ENCODE results near the gene ANKRD66. TPM values are rescaled to one million over a fixed set of nuclear protein-coding genes. Genes with fewer than 3 reads are reported as not detected.
"Not testable (repeated sequence)": the region's sequence is repeated elsewhere in the genome, so short reads cannot be mapped to it uniquely, and the experiment has no call there.

The ANKRD66 gene
- total RNA-seq, 3 donors from 2014 or later, result not detected

DNA sequence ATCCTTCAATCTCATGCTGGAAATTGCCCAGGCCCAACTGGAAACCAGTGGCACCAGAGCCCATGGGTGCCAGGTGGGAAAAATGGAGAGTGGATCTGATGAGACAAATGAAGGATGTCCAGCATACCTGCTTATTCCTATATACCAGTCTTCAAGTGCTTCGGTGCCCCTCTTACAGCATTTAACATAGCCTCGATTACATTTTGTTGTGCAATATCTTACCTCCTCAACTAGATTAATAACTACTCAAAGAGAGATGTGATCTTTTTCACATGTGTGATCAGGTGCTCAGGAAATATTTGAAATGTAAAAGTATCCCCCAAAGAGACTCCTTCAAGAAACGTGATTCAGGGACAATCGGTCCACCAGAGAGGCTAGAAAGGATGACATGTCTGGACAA lies 4.8 kb upstream of the ANKRD66 start:
- no peak for ATAC-seq
- no peak overlapping the region for H3K4me3 Mint-ChIP-seq
- H3K27me3 Mint-ChIP-seq (ENCODE audit: low read depth), result peaks cover 18% of the 10 kb centered on the region
- H3K36me3 Mint-ChIP-seq (ENCODE audit: insufficient read depth), result no peaks in the 10 kb centered on the region
- no peak for DNase-seq
- H3K9me3 Mint-ChIP-seq, result no peaks in the 10 kb centered on the region
- H3K4me1 Mint-ChIP-seq (ENCODE audit: low read depth), result no peaks in the 10 kb centered on the region

DNA sequence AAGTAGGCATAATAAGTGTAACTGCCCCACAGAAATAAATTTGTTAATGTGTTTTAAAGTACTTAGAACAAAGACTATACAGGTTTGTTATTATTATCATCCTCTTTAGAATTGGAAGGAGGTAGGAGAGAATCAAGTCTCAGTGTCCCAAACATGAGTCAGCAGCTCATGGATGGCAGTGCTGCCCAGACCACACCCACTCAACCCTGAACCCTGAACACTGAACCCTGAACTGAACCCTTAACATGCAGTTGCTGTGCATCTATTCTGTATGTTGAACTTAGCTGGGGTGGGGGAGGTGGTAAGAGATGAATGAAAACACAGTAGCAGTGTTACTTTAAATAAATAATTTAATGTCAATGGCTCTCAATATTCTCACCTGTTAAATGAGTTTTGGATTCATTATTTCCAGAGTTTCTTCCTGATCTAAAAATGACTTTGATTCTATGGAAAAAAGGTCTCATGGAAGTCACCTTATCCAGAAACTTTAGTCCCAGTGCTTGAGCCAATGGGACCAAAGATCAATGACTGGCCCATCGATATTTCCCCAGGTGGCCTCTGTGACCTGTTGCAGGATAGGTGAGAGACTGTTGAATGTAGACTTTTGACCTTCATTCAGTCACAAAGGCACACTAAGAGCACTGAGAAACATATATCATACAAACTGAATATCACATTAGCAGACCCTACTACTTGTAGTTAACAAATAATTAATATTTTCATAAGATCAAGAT lies 3.1 kb upstream of the ANKRD66 start:
- Mint-ChIP-seq H3K9me3 (no peaks in the 10 kb centered on the region), H3K4me1 (ENCODE audit: low read depth) (no peaks in the 10 kb centered on the region), H3K4me3 (no peak overlapping the region), H3K36me3 (ENCODE audit: insufficient read depth) (no peaks in the 10 kb centered on the region), H3K27me3 (ENCODE audit: low read depth) (peaks cover 7% of the 10 kb centered on the region)
- no peak for ATAC-seq
- DNase-seq, result no peak

DNA sequence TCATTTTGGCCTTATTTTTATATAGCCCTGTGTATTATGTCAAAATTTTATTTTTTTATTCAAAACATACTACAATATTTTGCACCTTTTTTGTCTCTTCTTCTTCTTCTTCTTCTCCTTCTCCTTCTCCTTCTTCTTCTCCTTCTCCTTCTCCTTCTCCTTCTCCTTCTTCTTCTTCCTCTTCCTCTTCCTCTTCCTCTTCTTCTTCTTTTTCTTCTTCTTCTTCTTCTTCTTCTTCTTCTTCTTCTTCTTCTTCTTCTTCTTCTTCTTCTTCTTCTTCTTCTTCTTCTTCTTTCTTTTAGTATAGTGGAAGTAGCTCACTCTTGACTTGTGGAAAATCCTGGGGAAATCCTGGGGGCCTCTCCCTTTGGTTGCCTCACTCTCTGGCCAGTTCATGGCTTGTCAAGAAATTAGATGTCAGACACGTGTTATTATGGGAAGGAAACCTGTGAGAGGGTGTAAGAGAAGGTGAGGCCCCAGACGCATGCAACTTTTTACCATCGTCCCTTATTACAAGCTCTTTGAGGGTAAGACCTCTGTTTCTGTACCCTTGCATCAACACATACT lies 2.5 kb upstream of the ANKRD66 start:
- not testable (repeated sequence) for H3K36me3 Mint-ChIP-seq (ENCODE audit: insufficient read depth); H3K4me1 Mint-ChIP-seq (ENCODE audit: low read depth); DNase-seq

DNA sequence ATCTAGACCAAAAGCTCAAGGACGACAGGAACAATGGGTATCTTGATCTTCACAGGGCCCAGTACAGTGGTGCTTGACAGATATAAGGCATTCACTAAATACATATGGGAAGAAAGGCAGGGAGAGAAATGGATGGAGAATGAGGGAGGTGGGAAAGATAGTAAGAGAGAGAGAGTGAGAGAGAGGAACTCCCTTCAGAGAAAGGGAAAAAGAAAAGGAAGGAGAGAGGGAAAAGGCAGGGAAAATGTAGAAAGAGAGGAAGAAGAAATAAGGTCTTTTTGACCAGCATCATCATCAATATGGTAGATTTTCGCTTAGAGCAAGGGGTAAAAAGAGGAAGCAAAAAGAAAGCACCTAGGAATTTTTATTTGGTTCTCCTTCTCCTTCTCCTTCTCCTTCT lies 760 bp upstream of the ANKRD66 start:
- no peak for DNase-seq
- Mint-ChIP-seq H3K36me3 (ENCODE audit: insufficient read depth) (no peaks in the 10 kb centered on the region), H3K4me3 (no peak overlapping the region), H3K27me3 (ENCODE audit: low read depth) (peaks cover 7% of the 10 kb centered on the region), H3K4me1 (ENCODE audit: low read depth) (no peaks in the 10 kb centered on the region), H3K9me3 (no peaks in the 10 kb centered on the region)
- ATAC-seq, result no peak

More for the DNA sequence above, 2.5 kb upstream of the ANKRD66 start:
- not testable (repeated sequence) for H3K9me3 Mint-ChIP-seq; H3K27me3 Mint-ChIP-seq (ENCODE audit: low read depth); ATAC-seq; H3K4me3 Mint-ChIP-seq

DNA sequence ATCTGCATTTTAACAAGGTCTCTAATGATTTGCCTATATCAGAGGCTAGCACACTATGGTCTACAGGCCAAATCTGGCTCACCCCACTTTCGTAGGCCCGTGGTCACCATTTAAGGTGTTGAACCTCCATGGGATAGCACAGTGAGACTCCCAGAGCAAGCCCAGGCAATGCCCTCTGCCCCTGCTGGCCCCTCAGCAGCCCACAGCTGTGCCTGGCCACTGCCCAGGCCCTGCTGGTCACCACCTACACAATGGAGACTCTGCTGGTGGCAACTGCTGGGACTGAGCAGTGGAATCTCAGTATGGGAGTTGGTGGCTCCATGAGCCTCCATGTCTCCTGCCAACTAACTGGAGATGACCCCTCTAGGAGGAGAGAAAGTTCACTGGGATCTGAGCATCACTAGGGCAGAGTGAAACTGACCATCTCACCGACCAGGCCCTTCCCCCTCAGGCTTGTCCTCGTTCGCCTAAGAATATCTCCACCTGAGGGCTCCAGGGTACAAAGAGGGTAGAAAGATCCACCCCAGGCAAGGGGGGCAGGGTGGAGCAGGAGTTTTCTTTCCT lies 2.3 kb downstream of the ANKRD66 start:
- Mint-ChIP-seq H3K9me3 (no peaks in the 10 kb centered on the region), H3K27me3 (ENCODE audit: low read depth) (peaks cover 10% of the 10 kb centered on the region), H3K4me3 (no peak overlapping the region), H3K36me3 (ENCODE audit: insufficient read depth) (no peaks in the 10 kb centered on the region), H3K4me1 (ENCODE audit: low read depth) (no peaks in the 10 kb centered on the region)
- ATAC-seq, result no peak
- DNase-seq, result no peak

DNA sequence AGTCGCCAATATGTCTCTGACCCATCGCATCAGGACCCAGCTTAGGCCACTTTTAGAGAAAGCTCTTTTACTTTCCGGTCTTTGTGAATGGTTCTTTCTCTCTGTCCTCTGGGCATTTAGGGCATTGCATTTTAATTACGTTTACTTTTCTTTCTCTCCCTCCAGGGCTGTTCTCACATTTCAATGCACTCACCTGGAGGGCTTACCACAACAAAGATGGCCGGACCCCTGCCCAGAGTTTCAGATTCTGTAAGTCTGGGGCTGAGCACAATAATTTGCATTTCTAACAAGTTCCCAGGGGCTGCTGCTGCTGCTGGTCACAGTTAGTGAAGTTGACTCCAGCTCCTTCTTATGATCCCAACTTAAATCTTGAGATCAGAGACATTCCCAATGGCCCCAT lies 3.0 kb downstream of the ANKRD66 start:
- no peak for ATAC-seq
- Mint-ChIP-seq H3K36me3 (ENCODE audit: insufficient read depth) (no peaks in the 10 kb centered on the region), H3K4me1 (ENCODE audit: low read depth) (no peaks in the 10 kb centered on the region), H3K4me3 (no peak overlapping the region), H3K9me3 (no peaks in the 10 kb centered on the region), H3K27me3 (ENCODE audit: low read depth) (peaks cover 12% of the 10 kb centered on the region)
- DNase-seq, result no peak

DNA sequence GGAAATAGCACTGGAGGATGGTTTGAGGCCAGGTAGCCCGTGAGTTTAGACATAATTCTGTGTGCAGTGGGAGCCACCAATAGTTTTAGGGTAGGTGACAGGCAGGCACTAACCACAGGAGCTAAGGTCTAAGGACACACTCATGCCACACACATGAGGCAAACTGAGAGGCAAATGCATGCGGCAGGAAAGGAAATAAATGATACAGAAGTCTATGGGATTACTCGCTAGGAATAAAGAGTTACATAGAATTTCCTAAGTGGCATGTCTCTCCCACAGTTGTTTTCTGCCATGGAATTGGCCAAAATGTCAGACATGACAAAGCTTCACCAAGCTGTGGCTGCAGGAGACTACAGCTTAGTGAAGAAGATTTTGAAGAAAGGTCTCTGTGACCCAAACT lies 4.9 kb downstream of the ANKRD66 start:
- Mint-ChIP-seq H3K4me3 (no peak overlapping the region), H3K36me3 (ENCODE audit: insufficient read depth) (no peaks in the 10 kb centered on the region)
- ATAC-seq, result no peak

DNA sequence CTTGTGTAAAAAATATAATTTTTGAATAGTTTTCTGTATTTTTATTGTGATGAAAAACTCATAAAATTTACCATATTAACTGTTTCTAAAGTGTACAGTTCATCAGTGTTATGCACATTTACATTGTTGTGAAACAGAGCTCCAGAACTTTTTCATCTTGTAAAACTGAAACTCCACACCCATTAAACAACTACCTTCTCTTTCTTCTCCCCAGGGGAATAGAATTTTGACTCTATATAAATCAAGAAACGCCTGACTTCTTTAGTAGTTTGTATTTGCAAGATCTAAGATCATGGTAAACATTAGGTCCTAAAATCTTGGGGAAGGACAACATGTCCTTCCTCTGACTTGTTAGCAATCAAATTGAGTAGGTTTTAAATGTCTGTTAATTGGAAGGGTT lies 9.1 kb downstream of the ANKRD66 start:
- H3K4me3 Mint-ChIP-seq, result no peak overlapping the region
- peaks cover 10% of the 10 kb centered on the region for H3K27me3 Mint-ChIP-seq (ENCODE audit: low read depth)

More for the DNA sequence above, 4.9 kb downstream of the ANKRD66 start:
- Mint-ChIP-seq H3K4me1 (ENCODE audit: low read depth) (no peaks in the 10 kb centered on the region), H3K9me3 (no peaks in the 10 kb centered on the region), H3K27me3 (ENCODE audit: low read depth) (peaks cover 7% of the 10 kb centered on the region)
- no peak for DNase-seq

DNA sequence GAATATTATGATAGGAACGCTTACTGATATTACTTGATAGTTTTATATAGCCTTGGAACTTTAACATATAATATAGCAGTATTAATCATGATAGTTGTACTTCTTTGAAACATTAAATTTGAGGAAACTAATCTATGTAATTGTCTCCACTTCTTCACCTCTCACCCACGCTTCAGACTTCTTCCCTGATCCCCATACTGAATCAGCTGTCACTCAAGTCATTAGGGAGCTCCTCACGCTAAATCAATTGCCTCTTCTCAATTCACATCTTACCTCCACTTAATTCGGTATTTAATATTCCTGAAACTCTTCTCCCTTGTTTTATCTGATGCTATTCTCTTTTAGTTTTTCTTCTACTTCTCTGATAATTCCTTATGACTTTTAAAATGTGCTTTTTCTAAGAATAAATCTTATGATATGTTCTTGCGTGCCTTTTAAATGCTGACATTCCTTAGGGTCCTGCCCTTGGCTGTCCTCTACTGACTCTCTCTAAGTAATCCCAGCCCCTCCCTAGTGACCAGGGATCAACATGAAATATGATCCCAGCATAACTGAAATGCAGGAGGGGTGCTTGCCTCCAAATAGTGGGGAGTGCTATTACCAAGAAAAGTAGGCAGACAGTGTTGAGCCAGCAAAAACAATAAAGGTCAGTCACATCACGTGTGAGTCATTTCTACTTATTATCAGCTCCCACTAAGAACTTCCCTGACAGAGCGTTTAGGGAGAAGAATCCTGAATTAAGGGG lies 9.9 kb downstream of the ANKRD66 start:
- H3K27me3 Mint-ChIP-seq (ENCODE audit: low read depth), result peaks cover 12% of the 10 kb centered on the region
- H3K9me3 Mint-ChIP-seq, result no peaks in the 10 kb centered on the region
- no peaks in the 10 kb centered on the region for H3K4me1 Mint-ChIP-seq (ENCODE audit: low read depth)
- H3K4me3 Mint-ChIP-seq, result no peak overlapping the region
- ATAC-seq, result no peak
- H3K36me3 Mint-ChIP-seq (ENCODE audit: insufficient read depth), result no peaks in the 10 kb centered on the region
- DNase-seq, result no peak

More for the DNA sequence above, 9.1 kb downstream of the ANKRD66 start:
- H3K9me3 Mint-ChIP-seq, result no peaks in the 10 kb centered on the region
- no peaks in the 10 kb centered on the region for H3K36me3 Mint-ChIP-seq (ENCODE audit: insufficient read depth)
- H3K4me1 Mint-ChIP-seq (ENCODE audit: low read depth), result no peaks in the 10 kb centered on the region
- ATAC-seq (no peak), DNase-seq (no peak)

DNA sequence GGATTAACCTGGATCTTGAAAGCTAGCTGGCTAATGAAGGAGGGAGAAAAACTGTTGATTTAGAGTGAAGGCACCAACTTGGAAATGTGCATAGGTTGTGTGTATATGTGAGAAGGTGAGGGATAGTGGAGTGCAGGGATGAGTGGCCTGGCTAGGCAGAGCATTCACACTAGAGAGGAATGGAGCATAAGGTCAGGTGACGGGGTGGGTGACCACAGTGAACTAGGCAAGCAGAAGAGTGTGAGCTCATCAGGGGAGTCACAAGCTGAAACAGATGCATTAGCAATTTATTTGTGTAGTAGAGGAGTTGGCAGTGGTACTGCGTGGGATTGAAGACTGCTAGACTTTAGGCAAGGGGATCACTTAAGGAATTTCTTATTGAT lies 10.5 kb downstream of the ANKRD66 start:
- Mint-ChIP-seq H3K4me1 (ENCODE audit: low read depth) (no peaks in the 10 kb centered on the region), H3K9me3 (no peaks in the 10 kb centered on the region), H3K4me3 (no peak overlapping the region), H3K36me3 (ENCODE audit: insufficient read depth) (no peaks in the 10 kb centered on the region), H3K27me3 (ENCODE audit: low read depth) (peaks cover 12% of the 10 kb centered on the region)
- no peak for DNase-seq
- ATAC-seq, result no peak

DNA sequence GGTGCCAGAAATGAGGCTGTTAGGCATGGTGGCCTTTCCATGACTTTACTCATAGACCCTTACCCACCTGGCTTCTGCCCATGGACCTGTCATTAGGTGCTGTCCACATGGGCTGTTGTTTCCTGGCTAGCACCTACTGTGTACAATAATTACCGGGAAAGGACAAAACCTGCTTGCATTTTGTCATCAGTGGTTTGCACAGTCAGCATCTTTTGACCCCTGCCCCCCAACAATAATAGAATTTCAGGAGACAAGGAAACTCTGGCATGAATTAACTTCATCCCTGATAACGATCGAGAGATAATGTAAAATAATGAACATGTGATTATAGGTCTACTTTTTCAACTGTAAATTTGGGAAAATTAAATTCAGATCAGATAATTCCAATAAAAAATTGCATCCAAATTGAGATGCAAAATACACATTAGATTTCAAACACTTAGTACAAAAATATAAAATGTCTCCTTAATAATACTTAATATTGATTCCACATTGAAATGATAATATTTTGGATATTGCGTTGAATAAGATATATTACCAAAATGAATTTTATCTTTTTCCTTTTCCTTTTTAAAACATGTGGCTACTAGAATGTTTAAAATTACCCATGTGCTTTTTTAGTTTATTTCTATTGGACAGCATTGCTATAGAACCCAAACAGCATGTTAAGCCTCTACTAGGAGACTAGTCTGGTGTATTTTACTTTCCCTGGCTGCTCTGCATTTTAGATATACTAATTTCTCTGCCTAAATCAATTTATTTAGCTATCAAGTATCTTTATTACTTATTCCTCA lies 12.4 kb downstream of the ANKRD66 start:
- Mint-ChIP-seq H3K36me3 (ENCODE audit: insufficient read depth) (no peaks in the 10 kb centered on the region), H3K4me3 (no peak overlapping the region), H3K4me1 (ENCODE audit: low read depth) (no peaks in the 10 kb centered on the region), H3K9me3 (no peaks in the 10 kb centered on the region), H3K27me3 (ENCODE audit: low read depth) (peaks cover 10% of the 10 kb centered on the region)
- DNase-seq (no peak), ATAC-seq (no peak)

DNA sequence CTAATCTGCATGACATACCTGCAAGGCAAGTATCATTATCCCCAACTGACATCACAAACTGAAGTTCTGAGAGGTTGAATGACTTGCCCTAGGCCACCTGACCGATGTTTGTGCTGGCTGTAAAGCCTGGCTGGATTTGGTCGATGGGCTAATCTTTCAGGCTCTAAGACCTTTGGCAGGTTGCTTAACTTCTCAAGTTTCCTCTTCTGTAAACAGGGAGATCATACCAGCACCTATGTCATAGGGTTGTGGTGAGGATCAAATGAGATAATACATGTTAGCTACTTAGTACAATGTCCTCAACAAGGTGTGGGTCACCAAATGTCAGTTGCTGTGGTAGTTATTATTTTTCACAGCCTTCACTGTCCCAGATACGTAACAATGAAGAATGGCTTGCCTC lies 14.2 kb downstream of the ANKRD66 start:
- no peaks in the 10 kb centered on the region for H3K9me3 Mint-ChIP-seq
- ATAC-seq (no peak), DNase-seq (no peak)
- peaks cover 18% of the 10 kb centered on the region for H3K27me3 Mint-ChIP-seq (ENCODE audit: low read depth)
- no peak overlapping the region for H3K4me3 Mint-ChIP-seq
- no peaks in the 10 kb centered on the region for H3K36me3 Mint-ChIP-seq (ENCODE audit: insufficient read depth)
- H3K4me1 Mint-ChIP-seq (ENCODE audit: low read depth), result no peaks in the 10 kb centered on the region

DNA sequence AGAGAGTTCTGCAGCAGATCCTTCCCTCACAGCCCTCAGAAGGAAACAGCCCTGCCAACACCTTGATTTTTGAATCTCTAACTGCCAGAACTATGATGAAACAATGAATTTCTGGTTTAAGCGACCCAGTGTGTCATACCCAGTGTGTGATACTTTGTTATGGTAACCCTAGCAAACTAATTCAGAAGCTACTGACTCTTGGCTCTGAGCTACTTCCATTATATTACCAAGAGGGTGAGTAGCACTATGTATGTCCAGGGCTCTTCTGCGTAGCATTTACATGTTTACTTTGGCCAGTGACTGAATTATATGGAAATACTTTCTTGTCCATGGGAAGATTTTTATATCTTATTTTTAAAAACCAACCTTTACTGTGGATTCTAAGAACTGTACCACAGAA lies 16.7 kb downstream of the ANKRD66 start:
- no peak overlapping the region for H3K4me3 Mint-ChIP-seq
- no peaks in the 10 kb centered on the region for H3K9me3 Mint-ChIP-seq
- no peak for ATAC-seq
- peaks cover 21% of the 10 kb centered on the region for H3K27me3 Mint-ChIP-seq (ENCODE audit: low read depth)
- H3K36me3 Mint-ChIP-seq (ENCODE audit: insufficient read depth), result no peaks in the 10 kb centered on the region
- no peak for DNase-seq
- no peaks in the 10 kb centered on the region for H3K4me1 Mint-ChIP-seq (ENCODE audit: low read depth)

DNA sequence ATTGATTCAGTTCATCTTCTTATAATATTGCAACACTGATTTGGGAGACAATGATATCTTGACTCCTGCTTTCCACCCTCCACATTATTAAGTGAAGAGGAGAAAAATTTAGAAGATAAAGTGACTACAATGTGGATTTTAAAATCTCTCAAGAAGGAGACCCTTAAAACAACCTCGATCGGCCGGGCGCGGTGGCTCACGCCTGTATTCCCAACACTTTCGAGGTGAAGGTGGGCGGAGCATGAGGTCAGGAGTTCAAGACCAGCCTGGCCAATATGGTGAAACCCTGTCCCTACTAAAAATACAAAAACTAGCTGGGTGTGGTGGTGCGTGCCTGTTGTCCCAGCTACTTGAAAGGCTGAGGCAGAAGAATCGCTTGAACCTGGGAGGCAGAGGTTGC lies 17.5 kb downstream of the ANKRD66 start:
- H3K27me3 Mint-ChIP-seq (ENCODE audit: low read depth), result peaks cover 21% of the 10 kb centered on the region
- not testable (repeated sequence) for H3K4me3 Mint-ChIP-seq; H3K4me1 Mint-ChIP-seq (ENCODE audit: low read depth); ATAC-seq; H3K9me3 Mint-ChIP-seq; H3K36me3 Mint-ChIP-seq (ENCODE audit: insufficient read depth); DNase-seq

Data from activated T-cell treated with anti-CD3 and anti-CD28 coated beads, Interleukin-2, amount 50 U/mL, for 4 hours (primary cell).